Measurements from ENCODE around the gene SYNRG. TPM values are rescaled to one million over a fixed set of nuclear protein-coding genes. Genes with fewer than 3 reads are reported as not detected.
A peak's percentile ranks its signal among the peaks of the same experiment; 100 is the strongest.

Gene SYNRG
- total and polyA plus RNA-seq, 2 of the 13 experiments (the other 11 are each of a cell fraction or from before 2014, with no cell fraction given) = 7.3 to 8.7 TPM

GRCh38 chr17:37609170-37610040 lies at the start of gene SYNRG (continued):
- peak; percentile 14 for TF ChIP-seq DBP (CRISPR knock-in tag; IDR thresholded peaks at IDR 0.05; ENCODE audit: not compliant biosample characterization)
- no peak for TF ChIP-seq ZNF121 (CRISPR knock-in tag; IDR thresholded peaks at IDR 0.05)
- TF ChIP-seq KDM3A (CRISPR knock-in tag; IDR thresholded peaks at IDR 0.05; ENCODE audit: low read depth) = no peak
- no peak for TF ChIP-seq HOXD1 (CRISPR knock-in tag; IDR thresholded peaks at IDR 0.05)
- TF ChIP-seq ZBTB43 (CRISPR knock-in tag; conservative IDR thresholded peaks at IDR 0.05) = peak; percentile 49; the same call in 1 of the 2 replicates
- TF ChIP-seq HIVEP1 (CRISPR knock-in tag; IDR thresholded peaks at IDR 0.05) = no peak
- no peak for TF ChIP-seq CAMTA2 (CRISPR knock-in tag; IDR thresholded peaks at IDR 0.05; ENCODE audit: borderline replicate concordance)
- 0 out of 2 replicates have a peak, but pooled peaks have one; percentile 73 for TF ChIP-seq TSC22D2 (CRISPR knock-in tag; IDR thresholded peaks at IDR 0.05; ENCODE audit: borderline replicate concordance)
- TF ChIP-seq ZNF761 (CRISPR knock-in tag; conservative IDR thresholded peaks at IDR 0.05) = peak; percentile 47; the same call in 1 of the 2 replicates
- TF ChIP-seq HMG20A (CRISPR knock-in tag; IDR thresholded peaks at IDR 0.05; ENCODE audit: borderline replicate concordance) = no peak
- peak; percentile 89 for TF ChIP-seq ERF (CRISPR knock-in tag; IDR thresholded peaks at IDR 0.05)
- TF ChIP-seq HCFC1 (IDR thresholded peaks at IDR 0.05; ENCODE audit: low read depth, low read length) = 0 out of 2 replicates have a peak, but pooled peaks have one; percentile 34
- TF ChIP-seq SNAPC2 (CRISPR knock-in tag; IDR thresholded peaks at IDR 0.05) = no peak
- no peak for TF ChIP-seq ZNF674 (CRISPR knock-in tag; IDR thresholded peaks at IDR 0.05; ENCODE audit: low read depth)
- peak; percentile 95 for TF ChIP-seq RBM39 (IDR thresholded peaks at IDR 0.05; ENCODE audit: low read depth, low read length, poor library complexity, severe bottlenecking)
- TF ChIP-seq ZBTB10 (CRISPR knock-in tag; IDR thresholded peaks at IDR 0.05; ENCODE audit: borderline replicate concordance) = no peak
- no peak; the same call in 1 of the 2 replicates for TF ChIP-seq ZNF513 (CRISPR knock-in tag; conservative IDR thresholded peaks at IDR 0.05)
- TF ChIP-seq SOX5 (CRISPR knock-in tag; IDR thresholded peaks at IDR 0.05; ENCODE audit: borderline replicate concordance) = peak; percentile 52; the same call in 1 of the 2 replicates
- no peak for TF ChIP-seq ZUFSP (CRISPR knock-in tag; IDR thresholded peaks at IDR 0.05; ENCODE audit: borderline replicate concordance)
- no peak for TF ChIP-seq DNMT3B (CRISPR knock-in tag; conservative IDR thresholded peaks at IDR 0.05)
- no peak for TF ChIP-seq SSRP1 (CRISPR knock-in tag; IDR thresholded peaks at IDR 0.05)
- no peak for TF ChIP-seq ZNF124 (CRISPR knock-in tag; IDR thresholded peaks at IDR 0.05)

Measured in HepG2 (cell line).